Liver (tissue), 3 donors: ENCODE results near the gene ASIC3.

Experiments used
- ATF3 ChIP-seq: IDR thresholded peaks from 2 replicates; pipeline ENCODE4 v1.6.1; 2016; ENCODE audit warnings: antibody characterized with exemption
- CTCF ChIP-seq: fragments of 150-350 bp; IDR thresholded peaks from 2 replicates; pipeline ENCODE4 v1.5.1; 2017; ENCODE audit warnings: improper control_type of control experiment, low read depth, low read length; ENCODE audit not compliant: missing input control
- EGR1 ChIP-seq, 2 donors: IDR thresholded peaks; 2 replicates each; pipeline ENCODE4 v1.6.1; 2016 to 2018; ENCODE audit warnings: antibody characterized with exemption in 2 of 2, low read depth in 2 of 2
- FOXA1 ChIP-seq: IDR thresholded peaks from 2 replicates; pipeline ENCODE4 v1.6.1; 2016; ENCODE audit warnings: antibody characterized with exemption
- GABPA ChIP-seq, 2 donors: IDR thresholded peaks in 1 of 2; conservative IDR thresholded peaks in 1 of 2; 2 replicates each; pipeline ENCODE4 v1.6.1; 2016; ENCODE audit warnings: antibody characterized with exemption in 2 of 2, mild to moderate bottlenecking in 1 of 2, moderate library complexity in 1 of 2
- HNF4G ChIP-seq: IDR thresholded peaks from 2 replicates; pipeline ENCODE4 v1.6.1; 2016; ENCODE audit warnings: antibody characterized with exemption
- JUND ChIP-seq, 2 donors: IDR thresholded peaks; 2 replicates each; pipeline ENCODE4 v1.6.1; 2016; ENCODE audit warnings: antibody characterized with exemption in 2 of 2
- MAX ChIP-seq: IDR thresholded peaks from 2 replicates; pipeline ENCODE4 v1.6.1; 2016; ENCODE audit warnings: antibody characterized with exemption
- NR2F2 ChIP-seq: IDR thresholded peaks from 2 replicates; pipeline ENCODE4 v1.6.1; 2016; ENCODE audit warnings: antibody characterized with exemption
- RAD21 ChIP-seq, 2 donors: IDR thresholded peaks; 2 replicates each; pipeline ENCODE4 v1.6.1; 2016; ENCODE audit warnings: antibody characterized with exemption in 2 of 2, mild to moderate bottlenecking in 2 of 2
- REST ChIP-seq: IDR thresholded peaks from 2 replicates; pipeline ENCODE4 v1.6.1; 2016; ENCODE audit warnings: antibody characterized with exemption, mild to moderate bottlenecking
- SP1 ChIP-seq: IDR thresholded peaks from 2 replicates; pipeline ENCODE4 v1.6.1; 2018; ENCODE audit warnings: antibody characterized with exemption, mild to moderate bottlenecking
- TAF1 ChIP-seq: conservative IDR thresholded peaks from 2 replicates; pipeline ENCODE4 v1.6.1; 2016; ENCODE audit warnings: antibody characterized with exemption, mild to moderate bottlenecking
- YY1 ChIP-seq: IDR thresholded peaks from 2 replicates; pipeline ENCODE4 v1.6.1; 2016; ENCODE audit warnings: antibody characterized with exemption, mild to moderate bottlenecking
- donor health status: healthy.
- donor health status: healthy.

- no peak for TF ChIP-seq FOXA1
- no peak for TF ChIP-seq GABPA (IDR thresholded peaks at IDR 0.05 in 1 of 2, conservative IDR thresholded peaks at IDR 0.05 in 1 of 2)
- TF ChIP-seq JUND (IDR thresholded peaks at IDR 0.05), result no peak
- TF ChIP-seq RAD21 (IDR thresholded peaks at IDR 0.05), result no peak
- no peak for TF ChIP-seq ATF3
- TF ChIP-seq CTCF, result no peak
- no peak for TF ChIP-seq YY1
- no peak for TF ChIP-seq REST
- no peak for TF ChIP-seq SP1
- no peak for TF ChIP-seq HNF4G
- no peak for TF ChIP-seq TAF1
- no peak for TF ChIP-seq MAX
- TF ChIP-seq EGR1 (IDR thresholded peaks at IDR 0.05; ENCODE audit: low read depth in 2 of 2), result no peak
- TF ChIP-seq NR2F2, result no peak
Observed at GRCh38 chr7:151060416-151061212, 12.3 kb downstream of the ASIC3 start.
